Measurements from ENCODE around the gene TPRN.

DNA sequence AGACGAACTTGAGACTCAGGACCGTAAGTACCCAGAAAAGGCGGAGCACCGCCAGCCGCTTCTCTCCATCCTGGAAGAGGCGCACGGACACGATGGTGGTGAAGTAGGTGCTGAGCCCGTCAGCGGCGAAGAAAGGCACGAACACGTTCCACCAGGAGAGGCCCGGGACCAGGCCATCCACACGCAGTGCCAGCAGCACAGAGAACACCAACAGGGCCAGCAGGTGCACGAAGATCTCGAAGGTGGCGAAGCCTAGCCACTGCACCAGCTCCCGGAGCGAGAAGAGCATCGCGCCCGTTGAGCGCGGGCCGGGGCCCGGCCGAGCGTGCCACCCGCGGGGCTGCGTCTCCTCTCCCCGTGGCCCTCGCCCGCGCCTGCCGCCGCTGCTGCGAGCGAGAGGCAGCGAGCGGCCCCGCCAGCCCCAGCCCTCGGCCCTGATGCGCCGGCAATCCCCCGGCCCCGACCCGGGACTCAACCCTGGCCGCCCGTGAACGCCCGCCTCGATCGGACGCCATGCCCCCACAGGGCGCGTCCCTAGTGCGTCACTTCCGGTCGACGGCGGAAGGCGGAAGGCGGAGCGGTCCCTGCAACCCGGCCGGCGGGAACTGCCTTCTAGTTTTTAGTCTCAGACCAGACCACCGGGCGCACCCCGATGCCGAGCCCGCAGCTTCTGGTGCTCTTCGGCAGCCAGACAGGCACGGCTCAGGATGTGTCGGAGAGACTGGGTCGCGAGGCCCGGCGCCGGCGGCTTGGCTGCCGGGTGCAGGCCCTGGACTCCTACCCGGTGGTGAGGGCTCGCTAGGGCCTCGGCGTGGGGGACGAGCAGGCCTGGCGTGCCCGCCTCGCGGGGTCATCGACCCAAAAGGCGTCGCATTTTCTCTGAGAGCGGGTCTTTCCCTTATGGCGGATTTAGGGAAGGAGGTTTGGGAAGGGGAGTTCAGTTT, 4.9 kb upstream of the TPRN start, which contains the start of the genes NDOR1 and TMEM203:
- TF ChIP-seq CTCF (IDR thresholded peaks at IDR 0.05) = no peak
- no peak for TF ChIP-seq EZH2 (IDR thresholded peaks at IDR 0.05)
- no peak for TF ChIP-seq EZH2phosphoT487 (IDR thresholded peaks at IDR 0.05)

Data from neural progenitor cell (in vitro differentiated cells).